Neuronal stem cell (in vitro differentiated cells): ENCODE data around the gene EARS2.

Experiments used
- DNase-seq: peaks from one replicate; pipeline ENCODE4 v3.0.0-alpha.2; 2013; ENCODE audit warnings: low spot score
- H2AFZ ChIP-seq: one replicate; pipeline ENCODE4 v1.6.1; 2013; ENCODE audit warnings: mild to moderate bottlenecking, low read length, inconsistent platforms
- H2AK5ac ChIP-seq: 2 replicates; pipeline ENCODE4 v1.6.1; 2013; ENCODE audit warnings: low read depth, mild to moderate bottlenecking, inconsistent platforms, low read length, moderate library complexity, mixed read lengths
- H2BK120ac ChIP-seq: 2 replicates; pipeline ENCODE4 v1.6.1; 2013; ENCODE audit warnings: low read depth, mild to moderate bottlenecking, inconsistent platforms, low read length, moderate library complexity, mixed read lengths
- H2BK12ac ChIP-seq: one replicate; pipeline ENCODE4 v1.6.1; 2013; ENCODE audit warnings: low read length, inconsistent platforms
- H2BK15ac ChIP-seq: 2 replicates; pipeline ENCODE4 v1.6.1; 2013; ENCODE audit warnings: mild to moderate bottlenecking, low read length, inconsistent platforms, mixed read lengths
- H2BK5ac ChIP-seq: one replicate; pipeline ENCODE4 v1.6.1; 2013; ENCODE audit warnings: inconsistent platforms, mild to moderate bottlenecking, low read length, moderate library complexity
- H3K14ac ChIP-seq: one replicate; pipeline ENCODE4 v1.6.1; 2013; ENCODE audit warnings: low read length, inconsistent platforms
- H3K18ac ChIP-seq: 2 replicates; pipeline ENCODE4 v1.6.1; 2013; ENCODE audit warnings: low read length, inconsistent platforms
- H3K23ac ChIP-seq: 2 replicates; pipeline ENCODE4 v1.6.1; 2013; ENCODE audit warnings: low read depth, mild to moderate bottlenecking, mixed read lengths, low read length, inconsistent platforms; ENCODE audit not compliant: poor library complexity
- H3K27ac ChIP-seq: replicated peaks from 3 replicates; pipeline ENCODE4 v1.5.1; 2013; ENCODE audit warnings: low read length, inconsistent platforms
- H3K27me3 ChIP-seq, 3 experiments: 2 replicates each; pipeline ENCODE4 v1.6.1; 2013; ENCODE audit warnings: low read length in 3 of 3, mild to moderate bottlenecking in 2 of 3, inconsistent platforms in 1 of 3, low read depth in 1 of 3, mixed read lengths in 1 of 3, moderate library complexity in 1 of 3; ENCODE audit not compliant: control insufficient read depth in 3 of 3, insufficient read depth in 3 of 3
- H3K36me3 ChIP-seq, 2 donors: replicated peaks in 1 of 2; 2 replicates each; pipeline ENCODE4 v1.6.1; 2013; ENCODE audit warnings: low read length in 2 of 2; ENCODE audit not compliant: control insufficient read depth in 2 of 2, insufficient read depth in 2 of 2
- H3K4ac ChIP-seq: 2 replicates; pipeline ENCODE4 v1.6.1; 2013; ENCODE audit warnings: inconsistent platforms, mild to moderate bottlenecking, low read length, moderate library complexity
- H3K4me1 ChIP-seq, 2 donors: 1 replicate in 1 of 2; 2 replicates in 1 of 2; pipeline ENCODE4 v1.6.1; 2013; ENCODE audit warnings: low read length in 2 of 2, low read depth in 1 of 2; ENCODE audit not compliant: control insufficient read depth in 2 of 2, insufficient read depth in 1 of 2
- H3K4me2 ChIP-seq: one replicate; pipeline ENCODE4 v1.6.1; 2013; ENCODE audit warnings: mild to moderate bottlenecking, low read length, inconsistent platforms; ENCODE audit not compliant: insufficient read depth, poor library complexity, severe bottlenecking
- H3K4me3 ChIP-seq, 2 donors: 2 replicates each; pipeline ENCODE4 v1.5.1; 2013; ENCODE audit warnings: low read length in 2 of 2, mild to moderate bottlenecking in 2 of 2, inconsistent platforms in 1 of 2, moderate library complexity in 1 of 2
- H3K79me1 ChIP-seq: one replicate; pipeline ENCODE4 v1.6.1; 2013; ENCODE audit warnings: low read depth, mild to moderate bottlenecking, inconsistent platforms, low read length, moderate library complexity
- H3K9ac ChIP-seq: one replicate; pipeline ENCODE4 v1.6.1; 2013; ENCODE audit warnings: mild to moderate bottlenecking, low read depth, low read length, inconsistent platforms; ENCODE audit not compliant: poor library complexity
- H3K9me3 ChIP-seq, 2 donors: replicated peaks in 1 of 2; 2 replicates each; pipeline versions ENCODE3 to v1.6.1; 2013; ENCODE audit warnings: low read length in 2 of 2, mild to moderate bottlenecking in 2 of 2, inconsistent platforms in 1 of 2, low read depth in 1 of 2, mixed read lengths in 1 of 2, moderate library complexity in 1 of 2; ENCODE audit not compliant: control insufficient read depth in 2 of 2, insufficient read depth in 1 of 2
- H4K8ac ChIP-seq: one replicate; pipeline ENCODE4 v1.6.1; 2013; ENCODE audit warnings: low read depth, mild to moderate bottlenecking, inconsistent platforms, low read length, moderate library complexity
- H4K91ac ChIP-seq: one replicate; pipeline ENCODE4 v1.6.1; 2013; ENCODE audit warnings: low read length, low read depth, mild to moderate bottlenecking, inconsistent platforms; ENCODE audit not compliant: poor library complexity
- WGBS, 2 donors: extraction: QIAGEN DNeasy Blood & Tissue Kit; methylation state at CpG; one replicate each; pipeline ENCODE4 v1.1.7; 2013; ENCODE audit warnings: missing lambda C conversion rate in 2 of 2, mixed read lengths in 1 of 2; ENCODE audit not compliant: insufficient read length in 2 of 2, insufficient replicate concordance in 1 of 2; ENCODE audit errors: extremely low coverage in 2 of 2; 5-methylcytosine and 5-hydroxymethylcytosine counted together

Gene EARS2

DNA sequence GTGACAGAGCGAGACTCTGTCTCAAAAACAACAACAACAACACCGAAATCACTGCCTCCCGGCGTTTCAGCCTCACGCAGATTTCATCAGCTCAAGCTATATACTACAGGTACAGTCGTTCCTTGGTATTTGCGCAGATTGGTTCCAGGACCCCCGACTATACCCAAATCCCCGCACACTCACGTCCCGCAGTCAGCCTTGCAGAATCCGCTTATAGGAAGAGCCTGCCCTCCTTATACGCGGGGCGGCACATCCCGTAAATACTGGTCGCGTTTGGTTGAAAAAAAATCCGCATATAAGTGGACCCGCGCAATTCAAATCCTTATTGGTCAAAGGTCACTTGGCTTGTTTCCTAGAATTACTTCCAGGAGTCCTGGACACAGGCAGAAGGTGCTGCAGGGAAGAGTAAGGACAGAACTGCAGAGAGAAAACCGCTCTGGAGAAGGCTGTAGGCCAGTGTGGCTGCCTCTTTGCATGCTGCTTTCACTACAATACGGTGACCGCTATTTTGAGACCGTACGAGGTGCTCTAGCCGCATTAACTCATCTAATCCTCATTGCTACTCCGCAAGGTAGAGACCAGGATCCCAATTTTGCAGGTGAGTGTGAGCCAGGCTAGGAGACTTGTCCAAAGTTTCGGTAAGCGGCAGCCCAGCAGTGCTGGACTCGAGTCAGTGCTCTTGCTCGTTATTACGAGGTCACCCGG is 38.2 kb upstream of the EARS2 start:
- no peaks in the 10 kb centered on the region for H3K27me3 ChIP-seq
- peak overlapping the region; percentile 91 for H3K14ac ChIP-seq
- no CpG with 5 or more reads among the region's 34 CpGs for WGBS, 2 donors
- no peak for DNase-seq
- H3K36me3 ChIP-seq: peaks cover 14 to 41% of the 10 kb centered on the region in 2 donors
- no peak overlapping the region for H2BK120ac ChIP-seq
- H4K8ac ChIP-seq: no peak overlapping the region
- no peak overlapping the region for H3K27ac ChIP-seq
- H2BK15ac ChIP-seq: no peak overlapping the region
- H3K9me3 ChIP-seq: no peaks in the 10 kb centered on the region
- H3K4me2 ChIP-seq: peak overlapping the region; percentile 93
- peak overlapping the region; percentile 98 for H2AK5ac ChIP-seq
- peak overlapping the region; percentile 73 for H3K23ac ChIP-seq
- H3K18ac ChIP-seq: peak overlapping the region; percentile 98
- H2BK12ac ChIP-seq: no peak overlapping the region
- peak overlapping the region; percentile 98 to 99 for H3K4me3 ChIP-seq
- H4K91ac ChIP-seq: no peak overlapping the region
- H3K79me1 ChIP-seq: peaks cover 5% of the 10 kb centered on the region
- H2BK5ac ChIP-seq: peak overlapping the region; percentile 0
- H2AFZ ChIP-seq: peak overlapping the region; percentile 94
- no peak overlapping the region for H3K4ac ChIP-seq
- H3K9ac ChIP-seq: peak overlapping the region; percentile 91
- peaks cover 4 to 11% of the 10 kb centered on the region in 2 donors for H3K4me1 ChIP-seq

DNA sequence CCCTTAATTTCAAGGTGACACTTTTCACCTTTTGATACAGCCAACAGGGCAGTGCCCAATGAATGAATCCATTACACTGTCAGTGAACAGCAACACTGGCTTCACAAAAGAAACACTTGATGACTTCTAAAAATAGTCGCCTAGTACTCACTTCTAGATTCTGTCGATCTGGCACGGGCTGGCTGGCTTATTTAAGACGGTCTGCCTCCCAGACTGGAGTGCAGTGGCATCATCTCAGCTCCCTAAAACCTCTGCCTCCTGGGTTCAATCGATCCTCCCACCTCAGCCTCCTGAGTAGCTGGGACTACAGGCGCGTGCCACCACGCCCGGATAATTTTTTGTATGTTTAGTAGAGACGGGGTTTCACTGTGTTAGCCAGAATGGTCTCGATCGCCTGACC is 37.0 kb upstream of the EARS2 start:
- Histone ChIP-seq H2BK15ac (no peak overlapping the region), H3K18ac (no peak overlapping the region), H2BK12ac (no peak overlapping the region), H3K4me3 (no peak overlapping the region), H3K27me3 (no peaks in the 10 kb centered on the region), H4K91ac (no peak overlapping the region), H3K79me1 (peaks cover 8% of the 10 kb centered on the region), H3K23ac (no peak overlapping the region), H3K36me3 (peaks cover 21 to 53% of the 10 kb centered on the region in 2 donors), H2AFZ (no peak overlapping the region), H3K27ac (no peak overlapping the region), H3K4me1 (peaks cover 4 to 10% of the 10 kb centered on the region in 2 donors), H3K14ac (no peak overlapping the region), H2AK5ac (no peak overlapping the region), H2BK120ac (no peak overlapping the region), H3K9me3 (no peaks in the 10 kb centered on the region), H2BK5ac (no peak overlapping the region), H3K9ac (no peak overlapping the region), H3K4ac (no peak overlapping the region), H3K4me2 (no peak overlapping the region), H4K8ac (no peak overlapping the region)
- WGBS, 2 donors: no CpG with 5 or more reads among the region's 12 CpGs
- no peak for DNase-seq

DNA sequence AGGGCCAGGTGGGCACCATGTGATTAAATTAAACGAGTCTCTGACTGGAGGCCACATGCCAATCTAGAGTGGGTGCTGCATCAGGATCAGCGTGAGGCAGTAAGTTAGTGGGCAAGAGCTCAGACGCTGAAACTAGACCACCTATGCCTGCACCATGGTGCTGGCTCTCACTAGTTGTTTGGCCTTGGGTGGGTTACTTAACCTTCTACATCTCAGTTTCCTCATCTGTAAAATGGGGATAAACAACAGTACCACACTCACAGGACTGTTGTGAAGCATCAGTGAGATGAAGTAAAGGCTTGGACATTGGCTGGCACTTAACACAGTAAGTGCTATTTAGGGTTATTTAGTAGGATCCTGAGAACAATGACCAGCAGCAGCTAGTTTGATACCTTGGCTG is 33.0 kb upstream of the EARS2 start:
- WGBS, 2 donors: no CpG with 5 or more reads among the region's 3 CpGs
- Histone ChIP-seq H3K27ac (no peak overlapping the region), H3K27me3 (no peaks in the 10 kb centered on the region), H3K23ac (no peak overlapping the region), H3K9me3 (no peaks in the 10 kb centered on the region), H3K14ac (no peak overlapping the region), H3K4ac (no peak overlapping the region), H4K91ac (no peak overlapping the region), H3K4me3 (peak overlapping the region in 1 of 2 donors; percentile 22), H2BK12ac (no peak overlapping the region), H3K79me1 (peaks cover 6% of the 10 kb centered on the region), H2BK15ac (no peak overlapping the region), H3K4me1 (peaks cover 2% of the 10 kb centered on the region in 2 donors), H2BK5ac (no peak overlapping the region), H3K36me3 (peaks cover 29 to 91% of the 10 kb centered on the region in 2 donors), H3K4me2 (no peak overlapping the region), H3K9ac (no peak overlapping the region), H2AK5ac (no peak overlapping the region), H2BK120ac (no peak overlapping the region), H2AFZ (no peak overlapping the region), H4K8ac (no peak overlapping the region), H3K18ac (no peak overlapping the region)
- DNase-seq: no peak

- no peak overlapping the region for H4K8ac ChIP-seq
- no peak overlapping the region for H3K23ac ChIP-seq
- H3K18ac ChIP-seq: no peak overlapping the region
- peaks cover 33 to 84% of the 10 kb centered on the region in 2 donors for H3K36me3 ChIP-seq
- no peak overlapping the region for H4K91ac ChIP-seq
- no peak overlapping the region for H2BK120ac ChIP-seq
- H3K4me3 ChIP-seq: no peak overlapping the region
- no peak overlapping the region for H3K9ac ChIP-seq
- H2AFZ ChIP-seq: no peak overlapping the region
- H2BK12ac ChIP-seq: no peak overlapping the region
- H2BK15ac ChIP-seq: no peak overlapping the region
- no peaks in the 10 kb centered on the region for H3K27me3 ChIP-seq
- H2AK5ac ChIP-seq: no peak overlapping the region
- no peak overlapping the region for H3K4me2 ChIP-seq
- H3K4me1 ChIP-seq: no peaks in the 10 kb centered on the region
- H3K14ac ChIP-seq: no peak overlapping the region
- no peak overlapping the region for H3K27ac ChIP-seq
- no peak overlapping the region for H2BK5ac ChIP-seq
- H3K9me3 ChIP-seq: no peaks in the 10 kb centered on the region
- no peak for DNase-seq
- peaks cover 6% of the 10 kb centered on the region for H3K79me1 ChIP-seq
- no peak overlapping the region for H3K4ac ChIP-seq
- WGBS, 2 donors: no CpG with 5 or more reads among the region's 5 CpGs
Measured at GRCh38 chr16:23587726-23588125, 30.6 kb upstream of the EARS2 start.
